Glutamatergic neuron (in vitro differentiated cells): ENCODE data around the gene GALNS. TPM values are rescaled to one million over a fixed set of nuclear protein-coding genes. Genes with fewer than 3 reads are reported as not detected.

ENCODE experiments used
- DNase-seq: peaks from one replicate; pipeline ENCODE4 v3.0.0; 2022
- H3K27ac Mint-ChIP-seq: one replicate; pipeline ENCODE4 v1.8.0; 2020; ENCODE audit warnings: mild to moderate bottlenecking, mixed read lengths, inconsistent platforms; ENCODE audit not compliant: unreplicated experiment
- H3K27me3 Mint-ChIP-seq: one replicate; pipeline ENCODE4 v1.8.0; 2020; ENCODE audit warnings: mild to moderate bottlenecking, moderate library complexity, mixed read lengths, inconsistent platforms; ENCODE audit not compliant: unreplicated experiment
- H3K36me3 Mint-ChIP-seq: one replicate; pipeline ENCODE4 v1.8.0; 2020; ENCODE audit warnings: mild to moderate bottlenecking, mixed read lengths, inconsistent platforms; ENCODE audit not compliant: unreplicated experiment
- H3K4me1 Mint-ChIP-seq: one replicate; pipeline ENCODE4 v1.8.0; 2020; ENCODE audit warnings: mild to moderate bottlenecking, low read depth, mixed read lengths, inconsistent platforms; ENCODE audit not compliant: unreplicated experiment
- H3K4me3 Mint-ChIP-seq: one replicate; pipeline ENCODE4 v1.8.0; 2020; ENCODE audit warnings: mild to moderate bottlenecking, mixed read lengths, inconsistent platforms; ENCODE audit not compliant: unreplicated experiment
- H3K9me3 Mint-ChIP-seq: one replicate; pipeline ENCODE4 v1.8.0; 2020; ENCODE audit warnings: mild to moderate bottlenecking, moderate library complexity, mixed read lengths, inconsistent platforms; ENCODE audit not compliant: unreplicated experiment
- CTCF ChIP-seq: fragments of 200-600 bp; sonication (generic); IDR thresholded peaks from one replicate; pipeline ENCODE4 v1.5.0; 2021; ENCODE audit not compliant: partially characterized antibody, unreplicated experiment
- total RNA-seq: library from RNA; stranded (reverse); fragmentation: NEBNext Ultra II Directional; extraction: Animal tissue kit (Norgen Biotek cat#: 25700); gene quantifications from one replicate; pipeline ENCODE4 v1.2.1, GENCODE V29; 2021; ENCODE audit not compliant: unreplicated experiment

The GALNS gene
- total RNA-seq, 1 donor from 2014 or later, result 31.7 TPM

GRCh38 chr16:88819126-88819525 lies 37.6 kb downstream of the GALNS start:
- peaks cover 2% of the 10 kb centered on the region for H3K9me3 Mint-ChIP-seq
- H3K27me3 Mint-ChIP-seq, result peaks cover 5% of the 10 kb centered on the region
- no peak for DNase-seq
- H3K4me3 Mint-ChIP-seq, result no peak overlapping the region
- H3K27ac Mint-ChIP-seq, result no peak overlapping the region
- no peaks in the 10 kb centered on the region for H3K36me3 Mint-ChIP-seq
- H3K4me1 Mint-ChIP-seq, result no peaks in the 10 kb centered on the region
- no peak for TF ChIP-seq CTCF

DNA sequence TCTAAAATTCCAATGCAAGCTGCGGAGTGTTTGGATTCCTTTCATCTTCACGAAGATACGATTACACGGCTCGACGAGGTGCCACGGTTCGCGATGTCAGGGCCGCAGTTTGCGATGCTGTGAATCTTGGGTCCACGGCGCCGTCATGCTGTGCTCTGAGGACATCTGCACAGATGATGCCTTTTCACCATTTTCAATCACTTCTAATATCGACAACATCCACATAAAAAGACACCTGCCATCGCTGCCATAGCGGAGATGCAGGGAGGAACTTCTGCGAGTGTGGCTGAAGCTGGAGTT lies 38.2 kb downstream of the GALNS start:
- no peaks in the 10 kb centered on the region for H3K36me3 Mint-ChIP-seq
- DNase-seq, result no peak
- peaks cover 5% of the 10 kb centered on the region for H3K27me3 Mint-ChIP-seq
- H3K27ac Mint-ChIP-seq, result no peak overlapping the region
- TF ChIP-seq CTCF, result no peak
- peaks cover 2% of the 10 kb centered on the region for H3K9me3 Mint-ChIP-seq
- no peak overlapping the region for H3K4me3 Mint-ChIP-seq
- peaks cover 3% of the 10 kb centered on the region for H3K4me1 Mint-ChIP-seq

- peaks cover 2% of the 10 kb centered on the region for H3K9me3 Mint-ChIP-seq
- H3K4me1 Mint-ChIP-seq, result peaks cover 4% of the 10 kb centered on the region
- H3K36me3 Mint-ChIP-seq, result no peaks in the 10 kb centered on the region
- TF ChIP-seq CTCF, result no peak
- no peak overlapping the region for H3K27ac Mint-ChIP-seq
- peaks cover 4% of the 10 kb centered on the region for H3K27me3 Mint-ChIP-seq
- no peak for DNase-seq
- H3K4me3 Mint-ChIP-seq, result no peak overlapping the region
Measured at GRCh38 chr16:88817785-88818574, 38.8 kb downstream of the GALNS start.

- no peak overlapping the region for H3K27ac Mint-ChIP-seq
- no peaks in the 10 kb centered on the region for H3K36me3 Mint-ChIP-seq
- TF ChIP-seq CTCF, result no peak
- H3K4me1 Mint-ChIP-seq, result peaks cover 4% of the 10 kb centered on the region
- no peak for DNase-seq
- no peak overlapping the region for H3K4me3 Mint-ChIP-seq
- H3K9me3 Mint-ChIP-seq, result peaks cover 2% of the 10 kb centered on the region
- H3K27me3 Mint-ChIP-seq, result peaks cover 2% of the 10 kb centered on the region
Measured at GRCh38 chr16:88816736-88817535, 39.8 kb downstream of the GALNS start.

- TF ChIP-seq CTCF, result peak; percentile 76
- peak; percentile 65 for DNase-seq
- H3K27ac Mint-ChIP-seq, result no peak overlapping the region
- no peaks in the 10 kb centered on the region for H3K36me3 Mint-ChIP-seq
- H3K4me1 Mint-ChIP-seq, result peaks cover 4% of the 10 kb centered on the region
- H3K27me3 Mint-ChIP-seq, result no peaks in the 10 kb centered on the region
- H3K4me3 Mint-ChIP-seq, result no peak overlapping the region
- H3K9me3 Mint-ChIP-seq, result peaks cover 2% of the 10 kb centered on the region
Measured at GRCh38 chr16:88815901-88816589, 40.7 kb downstream of the GALNS start.
